ENCODE measurements around the gene TMEM151B. TPM values are rescaled to one million over a fixed set of nuclear protein-coding genes. Genes with fewer than 3 reads are reported as not detected.

TMEM151B gene
- total and polyA plus RNA-seq, 2 of the 13 experiments (the other 11 are each of a cell fraction or from before 2014, with no cell fraction given) = not detected

DNA sequence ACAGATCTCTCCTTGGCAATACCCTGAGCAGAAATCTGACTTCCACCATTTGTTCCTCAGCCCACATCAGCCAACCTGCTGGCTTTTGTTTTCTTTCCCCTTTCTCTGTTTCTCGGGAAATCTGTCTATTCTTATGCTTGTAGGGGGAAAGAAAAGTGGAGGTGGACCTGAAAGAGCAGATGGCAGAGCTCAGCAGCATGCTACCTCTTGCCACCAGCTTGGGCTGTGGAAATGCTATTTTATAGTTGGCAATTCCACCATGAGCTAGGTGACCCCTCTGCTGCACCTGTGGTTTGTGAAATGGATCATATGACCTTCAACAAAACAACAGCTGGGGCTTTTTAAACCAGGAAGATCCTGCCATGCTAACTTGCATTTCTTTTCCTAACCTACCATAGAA is 65.4 kb downstream of the TMEM151B start:
- WGBS (ENCODE audit: low lambda C conversion rate) = 0% methylated on average over 1 of the region's 1 CpG
- Histone ChIP-seq H4K20me1 (ENCODE audit: insufficient read depth, low read length) (no peaks in the 10 kb centered on the region), H3K27me3 (ENCODE audit: control insufficient read depth in 1 of 2, insufficient read depth in 2 of 2, low read length in 2 of 2) (peaks cover 0 to 52% of the 10 kb centered on the region in 2 experiments; a peak in 4 of 5 replicates), H3K79me2 (ENCODE audit: insufficient read depth, low read length) (no peaks in the 10 kb centered on the region), H3K27ac (ENCODE audit: extremely low read length, insufficient read depth, low read length) (no peak overlapping the region), H3K36me3 (replicated peaks in 1 of 2; ENCODE audit: control insufficient read depth in 1 of 2, insufficient read depth in 2 of 2, low read length in 2 of 2) (no peaks in the 10 kb centered on the region), H3K4me1 (ENCODE audit: insufficient read depth, low read length) (no peaks in the 10 kb centered on the region), H3K4me3 (replicated peaks in 1 of 3; ENCODE audit: insufficient read depth in 1 of 3, low read depth in 2 of 3, low read length in 3 of 3) (no peak overlapping the region), H2AFZ (ENCODE audit: low read length) (no peak overlapping the region), H3K9me3 (ENCODE audit: low read length) (no peaks in the 10 kb centered on the region), H3K4me2 (ENCODE audit: low read depth, low read length) (no peak overlapping the region), H3K9ac (ENCODE audit: insufficient read depth, low read depth, low read length) (no peak overlapping the region)
- POLR2A ChIA-PET = no interaction called here
- no peak for DNase-seq (ENCODE audit: low spot score)
- no peak for TF ChIP-seq ZNF34 (CRISPR knock-in tag; IDR thresholded peaks at IDR 0.05; ENCODE audit: borderline replicate concordance)
- TF ChIP-seq, protein P1, sequence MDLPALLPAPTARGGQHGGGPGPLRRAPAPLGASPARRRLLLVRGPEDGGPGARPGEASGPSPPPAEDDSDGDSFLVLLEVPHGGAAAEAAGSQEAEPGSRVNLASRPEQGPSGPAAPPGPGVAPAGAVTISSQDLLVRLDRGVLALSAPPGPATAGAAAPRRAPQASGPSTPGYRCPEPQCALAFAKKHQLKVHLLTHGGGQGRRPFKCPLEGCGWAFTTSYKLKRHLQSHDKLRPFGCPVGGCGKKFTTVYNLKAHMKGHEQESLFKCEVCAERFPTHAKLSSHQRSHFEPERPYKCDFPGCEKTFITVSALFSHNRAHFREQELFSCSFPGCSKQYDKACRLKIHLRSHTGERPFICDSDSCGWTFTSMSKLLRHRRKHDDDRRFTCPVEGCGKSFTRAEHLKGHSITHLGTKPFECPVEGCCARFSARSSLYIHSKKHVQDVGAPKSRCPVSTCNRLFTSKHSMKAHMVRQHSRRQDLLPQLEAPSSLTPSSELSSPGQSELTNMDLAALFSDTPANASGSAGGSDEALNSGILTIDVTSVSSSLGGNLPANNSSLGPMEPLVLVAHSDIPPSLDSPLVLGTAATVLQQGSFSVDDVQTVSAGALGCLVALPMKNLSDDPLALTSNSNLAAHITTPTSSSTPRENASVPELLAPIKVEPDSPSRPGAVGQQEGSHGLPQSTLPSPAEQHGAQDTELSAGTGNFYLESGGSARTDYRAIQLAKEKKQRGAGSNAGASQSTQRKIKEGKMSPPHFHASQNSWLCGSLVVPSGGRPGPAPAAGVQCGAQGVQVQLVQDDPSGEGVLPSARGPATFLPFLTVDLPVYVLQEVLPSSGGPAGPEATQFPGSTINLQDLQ (CRISPR knock-in tag; IDR thresholded peaks at IDR 0.05) = no peak
- TF ChIP-seq ZNF101 (CRISPR knock-in tag; IDR thresholded peaks at IDR 0.05; ENCODE audit: borderline replicate concordance, low read depth) = no peak
- TF ChIP-seq CSRNP2 (CRISPR knock-in tag; conservative IDR thresholded peaks at IDR 0.05; ENCODE audit: low read depth) = no peak
- no peak for TF ChIP-seq ZFAT (CRISPR knock-in tag; conservative IDR thresholded peaks at IDR 0.05)
- no peak for TF ChIP-seq NFATC3 (CRISPR knock-in tag; IDR thresholded peaks at IDR 0.05)
- no peak for TF ChIP-seq ZNF674 (CRISPR knock-in tag; IDR thresholded peaks at IDR 0.05; ENCODE audit: low read depth)
- FAIRE-seq = no peak
- in situ Hi-C loops (cut with HindIII; ENCODE audit: extremely low pct_ligation_motif_present, low pct_unique_long_range_greater_than_20kb) (loop anchor here (5.0 kb wide), 1 partner anchor 63 kb away; the partner anchor contains the start of gene TMEM151B), intact Hi-C loops (cut with micrococcal nuclease; ENCODE audit: unreplicated experiment) (loop anchor here (10.0 kb wide), 1 partner anchor 241 kb away; no protein-coding TSS in a partner anchor)
- no peak for ATAC-seq
- no TSS peak for BruUV-seq (replicated peaks)
- CTCF ChIA-PET (ENCODE audit: low intra/inter-chr PET ratio, low total read pairs) = interaction anchor here (4.7 kb wide), 1 partner anchor 67 kb away, joined by 65 read pairs; the partner anchor contains the start of gene TMEM151B

Measured in HepG2 (cell line).